ENCODE results near the gene SDCBP2.

The SDCBP2 gene, protein sequence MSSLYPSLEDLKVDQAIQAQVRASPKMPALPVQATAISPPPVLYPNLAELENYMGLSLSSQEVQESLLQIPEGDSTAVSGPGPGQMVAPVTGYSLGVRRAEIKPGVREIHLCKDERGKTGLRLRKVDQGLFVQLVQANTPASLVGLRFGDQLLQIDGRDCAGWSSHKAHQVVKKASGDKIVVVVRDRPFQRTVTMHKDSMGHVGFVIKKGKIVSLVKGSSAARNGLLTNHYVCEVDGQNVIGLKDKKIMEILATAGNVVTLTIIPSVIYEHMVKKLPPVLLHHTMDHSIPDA

GRCh38 chr20:1328680-1329330, at the start of gene SDCBP2:
TSS of gene SDCBP2 (minus strand) at chr20:1329139. CDS start at chr20:1320416, 8,723 bp downstream.
- DNase-seq = no peak

DNA sequence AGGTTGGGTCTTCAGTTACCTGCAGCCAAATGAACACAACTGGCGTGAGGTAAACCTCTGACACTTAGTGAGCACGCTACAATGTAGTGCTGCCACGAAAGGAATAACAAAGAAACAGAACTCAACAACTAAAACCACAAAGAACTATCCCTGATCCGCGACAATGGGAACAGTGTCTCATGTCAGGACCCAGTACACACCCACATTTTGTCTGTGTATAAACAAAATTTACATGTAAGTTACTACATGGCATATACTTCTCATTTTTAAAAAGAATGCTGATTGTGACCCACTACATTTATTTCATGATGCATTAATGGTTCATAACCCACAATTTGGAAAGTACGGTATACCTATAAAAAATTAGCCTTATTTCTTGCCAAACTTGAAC, 49.8 kb upstream of the SDCBP2 start:
- no peak for DNase-seq

GRCh38 chr20:1377984-1378734, 49.2 kb upstream of the SDCBP2 start:
- no peak for DNase-seq

DNA sequence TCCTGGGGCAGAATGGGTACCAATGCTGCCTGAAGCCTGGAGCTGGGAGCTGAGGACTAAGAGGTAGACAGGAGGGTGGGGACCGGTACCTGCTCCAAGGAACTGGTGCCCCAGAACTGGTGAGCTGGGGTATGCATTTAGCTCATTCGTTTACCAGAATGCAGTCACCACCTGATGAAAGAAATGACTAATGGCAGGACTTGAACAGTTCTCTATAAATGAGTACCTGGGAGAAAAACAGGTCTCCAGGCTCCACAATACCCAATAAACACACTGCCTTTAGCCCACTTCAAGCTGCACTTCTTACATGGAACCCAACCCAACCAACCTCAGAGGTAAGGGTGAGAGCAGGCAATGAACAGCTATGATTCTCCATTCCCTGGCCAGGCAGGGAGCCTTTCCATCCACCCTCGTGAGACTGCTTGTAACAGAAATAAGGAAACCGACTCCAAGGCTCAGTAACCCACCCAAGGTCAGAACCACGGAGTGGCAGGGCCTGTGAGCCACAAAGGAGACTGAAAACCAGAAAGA, 48.5 kb upstream of the SDCBP2 start:
- no peak for DNase-seq

DNA sequence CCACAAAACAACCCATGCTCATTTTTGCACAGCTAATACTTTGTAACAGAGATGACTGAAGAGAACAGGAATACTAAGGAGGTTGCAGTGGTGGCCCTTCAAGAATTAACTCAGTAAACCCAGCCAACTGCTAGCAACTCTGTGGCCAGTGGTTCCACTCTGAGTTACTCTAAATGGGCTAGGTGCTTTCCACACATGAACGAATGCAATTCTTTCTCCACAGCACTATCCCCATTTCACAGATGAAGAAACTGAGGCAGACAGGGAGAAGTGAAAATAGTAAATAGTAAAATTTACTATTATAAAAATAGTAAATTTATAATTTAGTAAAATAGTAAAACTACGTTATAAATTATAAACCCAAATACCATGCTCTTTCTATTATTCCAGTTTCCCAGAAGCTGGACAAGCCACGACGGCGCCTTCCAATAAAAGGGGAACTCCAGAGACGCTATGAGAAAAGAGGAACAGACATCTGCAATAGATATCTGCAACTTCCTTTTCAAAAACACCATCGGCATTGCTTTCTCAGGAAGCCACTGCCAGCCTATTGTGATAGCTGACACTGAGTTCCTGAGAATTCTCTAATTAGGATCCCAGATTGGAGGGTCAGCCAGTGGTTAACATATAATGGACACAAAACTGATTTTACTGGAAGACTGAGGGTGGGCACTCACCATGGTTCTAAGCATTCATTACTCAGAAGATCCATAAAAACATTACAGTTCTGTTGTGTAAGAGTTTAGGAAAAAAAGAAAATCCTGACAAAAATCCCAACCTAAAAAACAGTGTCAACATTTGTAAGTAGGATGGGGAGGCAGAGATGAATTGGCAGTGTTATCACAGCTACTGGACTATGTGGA, 47.7 kb upstream of the SDCBP2 start:
- DNase-seq = no peak

DNA sequence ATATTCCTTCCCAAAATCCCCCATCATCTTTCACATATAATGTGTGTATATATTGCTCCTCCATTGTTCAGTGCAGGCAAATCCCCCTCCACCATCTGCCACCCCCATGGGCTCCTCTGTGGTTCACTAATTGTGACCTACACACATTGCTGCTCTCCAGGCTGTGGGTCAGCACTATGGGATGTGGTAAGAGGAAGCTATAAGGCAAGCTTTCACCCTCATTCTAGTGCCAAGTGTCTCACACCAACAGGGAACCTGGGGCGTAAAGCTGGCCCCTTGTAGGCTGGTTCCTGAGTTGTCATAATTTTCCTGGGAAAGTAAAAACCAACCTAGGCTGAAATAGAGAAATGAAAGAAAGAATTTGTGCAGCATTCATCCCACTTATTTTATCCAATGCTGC, 47.1 kb upstream of the SDCBP2 start:
- DNase-seq = no peak

- DNase-seq = no peak
Observed at GRCh38 chr20:1375515-1375914, 46.6 kb upstream of the SDCBP2 start.

GRCh38 chr20:1374246-1374645, 45.3 kb upstream of the SDCBP2 start:
- no peak for DNase-seq

DNA sequence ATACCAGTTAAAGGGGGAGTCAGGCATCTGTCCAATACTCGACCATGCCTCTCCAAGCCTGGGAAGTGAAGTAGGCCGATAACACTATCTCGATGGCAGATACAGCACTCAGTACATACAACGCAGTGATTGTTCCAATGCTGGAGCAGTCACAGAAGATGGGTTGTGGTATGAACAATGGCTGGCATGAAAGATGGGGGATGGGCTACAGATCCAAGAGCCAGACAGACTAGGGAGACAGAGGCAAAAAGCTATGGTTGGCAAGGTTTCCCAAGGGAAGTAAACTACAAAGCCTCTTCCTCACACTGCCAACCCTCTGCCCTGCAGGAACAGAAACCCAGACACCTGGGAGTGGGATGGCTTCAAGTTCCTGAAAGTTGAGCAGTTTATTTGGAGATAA, 44.7 kb upstream of the SDCBP2 start:
- DNase-seq = no peak

- no peak for DNase-seq
Observed at GRCh38 chr20:1373036-1373435, 44.1 kb upstream of the SDCBP2 start.

GRCh38 chr20:1371830-1372539, 43.0 kb upstream of the SDCBP2 start:
- no peak for DNase-seq

- no peak for DNase-seq
Observed at GRCh38 chr20:1371202-1371782, 42.4 kb upstream of the SDCBP2 start.

DNA sequence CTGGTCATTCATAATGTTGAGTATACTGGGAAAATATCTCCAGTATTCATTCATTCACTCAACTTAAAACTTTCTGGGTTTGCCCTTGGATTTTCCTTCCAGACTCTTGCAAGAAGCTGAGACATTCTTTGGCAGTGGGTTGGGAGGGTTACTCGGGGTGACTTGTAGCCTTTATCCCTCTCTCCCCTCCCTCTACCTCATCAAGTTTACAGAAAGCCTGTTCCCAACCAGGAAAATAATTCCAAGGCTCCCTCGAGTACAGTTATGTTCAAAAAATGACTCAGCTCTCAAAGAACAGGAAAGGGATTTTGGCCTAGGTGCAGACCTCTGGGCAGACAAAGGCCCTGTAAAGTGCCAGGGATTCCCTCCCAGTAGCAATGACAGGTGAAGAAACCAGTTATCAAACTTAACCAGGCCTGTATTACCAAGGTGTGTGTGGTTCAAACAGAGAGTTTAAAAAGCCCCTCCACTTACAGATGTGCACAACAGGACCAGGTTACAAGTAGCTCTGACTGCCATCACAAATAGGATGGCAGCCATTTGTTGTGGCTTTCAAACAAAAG, 41.7 kb upstream of the SDCBP2 start:
- no peak for DNase-seq

DNA sequence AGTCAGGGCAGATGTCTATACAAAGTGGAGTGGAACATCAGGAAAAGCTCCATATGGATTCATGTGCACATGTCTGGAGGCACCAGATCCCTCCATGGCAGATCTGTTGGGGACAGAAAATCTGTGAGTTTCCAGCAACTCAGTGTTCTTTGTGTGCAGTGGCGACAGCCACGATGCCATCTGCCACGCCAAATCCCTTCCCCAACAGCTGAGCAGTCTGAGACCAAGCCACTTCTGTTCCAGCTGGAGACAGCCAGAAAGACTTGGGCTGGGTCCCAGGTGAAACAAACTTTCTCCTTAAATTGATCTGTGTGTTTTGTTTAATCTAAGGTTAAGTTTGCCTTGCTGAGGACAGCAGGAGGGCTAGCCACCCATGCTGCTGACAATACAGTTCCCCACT, 41.0 kb upstream of the SDCBP2 start:
- no peak for DNase-seq

- no peak for DNase-seq
Observed at GRCh38 chr20:1368448-1369199, 39.7 kb upstream of the SDCBP2 start.

DNA sequence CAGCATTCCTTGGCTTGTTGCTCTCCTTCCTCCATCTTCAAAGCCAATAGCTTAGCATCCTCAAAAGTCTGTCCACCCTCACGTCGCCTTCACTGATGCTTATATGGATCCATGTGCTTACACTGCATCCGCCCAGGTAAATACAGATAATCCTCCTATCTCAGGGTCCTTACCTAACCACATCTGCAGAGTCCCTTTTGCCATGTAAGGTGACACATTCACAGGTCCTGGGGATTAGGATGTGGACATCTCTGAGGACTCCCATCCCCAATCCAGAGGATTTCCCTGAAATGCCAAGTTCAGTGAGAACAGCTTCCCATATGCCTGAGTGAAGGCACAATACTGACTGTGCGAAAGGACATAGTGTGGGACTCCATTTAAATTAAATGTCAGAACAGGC, 38.5 kb upstream of the SDCBP2 start:
- DNase-seq = no peak

- no peak for DNase-seq
Observed at GRCh38 chr20:1364106-1364505, 35.2 kb upstream of the SDCBP2 start.

DNA sequence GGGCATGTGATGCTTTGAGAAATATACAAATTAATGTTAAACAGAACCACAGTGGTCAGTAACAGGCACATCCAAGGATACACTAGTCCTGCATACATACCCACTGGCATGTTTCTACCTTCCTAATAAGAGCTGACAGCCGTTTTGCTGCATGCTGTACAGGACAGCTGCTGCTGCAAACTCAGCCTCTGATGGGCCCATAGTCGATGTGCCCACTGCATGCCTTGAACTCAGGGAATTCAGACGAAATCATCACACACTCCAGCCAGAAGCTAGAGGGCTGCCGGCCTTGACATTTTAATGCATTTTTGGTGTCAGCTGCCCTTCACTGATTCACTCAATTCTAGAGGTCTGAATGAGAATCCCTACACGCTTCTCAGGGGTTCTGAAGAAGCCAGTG, 34.6 kb upstream of the SDCBP2 start:
- no peak for DNase-seq

GRCh38 chr20:1362484-1362883, 33.5 kb upstream of the SDCBP2 start:
- no peak for DNase-seq

DNA sequence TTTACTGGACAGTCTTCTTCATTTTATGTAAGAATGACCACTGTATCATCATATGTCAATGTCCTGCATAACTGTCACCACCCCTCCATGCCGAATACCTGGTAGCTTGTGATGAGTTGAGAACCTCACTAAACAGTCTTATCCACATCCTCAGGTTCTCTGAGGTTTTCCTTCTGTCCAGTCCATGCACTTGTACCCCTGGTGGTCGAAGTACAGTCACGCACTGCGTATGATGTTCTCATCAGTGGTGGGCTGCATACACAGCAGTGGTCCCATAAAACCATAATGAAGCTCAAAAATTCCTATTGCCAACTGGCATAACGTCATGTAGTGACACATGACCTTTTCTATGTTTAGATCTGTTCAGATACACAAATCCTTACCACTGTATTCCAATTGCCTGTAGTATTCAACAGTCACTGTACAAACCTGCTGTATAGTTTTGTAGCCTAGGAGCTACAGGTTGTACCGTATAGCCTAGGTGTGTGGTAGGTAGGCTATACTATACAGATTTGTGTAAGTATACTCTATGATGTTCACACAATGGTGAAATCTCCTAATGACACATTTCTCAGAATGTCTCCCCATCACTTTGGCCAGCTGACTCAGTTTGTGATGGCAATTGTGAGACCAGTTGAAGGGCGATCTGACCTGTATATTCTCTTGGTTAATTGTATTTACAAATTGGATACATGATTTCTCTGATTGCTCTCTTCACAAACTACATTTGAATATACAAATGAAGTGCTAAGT, 31.3 kb upstream of the SDCBP2 start:
- DNase-seq = no peak
